Progenitor cell of endocrine pancreas (in vitro differentiated cells): ENCODE measurements around the gene FOXF1. TPM values are rescaled to one million over a fixed set of nuclear protein-coding genes. Genes with fewer than 3 reads are reported as not detected.

Experiments
- DNase-seq: peaks from one replicate; pipeline ENCODE4 v3.0.0; 2021; ENCODE audit warnings: low spot score; ENCODE audit not compliant: unreplicated experiment
- H3K27ac Mint-ChIP-seq: 2 replicates; pipeline ENCODE4 v1.8.0; 2021; ENCODE audit warnings: mild to moderate bottlenecking, moderate library complexity, mixed read lengths
- H3K27me3 Mint-ChIP-seq: 2 replicates; pipeline ENCODE4 v1.8.0; 2021; ENCODE audit warnings: mixed read lengths
- H3K36me3 Mint-ChIP-seq: 2 replicates; pipeline ENCODE4 v1.8.0; 2022; ENCODE audit warnings: mixed read lengths; ENCODE audit not compliant: insufficient read depth
- H3K4me1 Mint-ChIP-seq: 2 replicates; pipeline ENCODE4 v1.8.0; 2021; ENCODE audit warnings: low read depth, mixed read lengths
- H3K4me3 Mint-ChIP-seq: 2 replicates; pipeline ENCODE4 v1.8.0; 2021; ENCODE audit warnings: low read depth, mild to moderate bottlenecking, moderate library complexity, mixed read lengths
- H3K9me3 Mint-ChIP-seq: 2 replicates; pipeline ENCODE4 v1.8.0; 2021; ENCODE audit warnings: low read depth, mixed read lengths
- CTCF ChIP-seq: fragments of 200-600 bp; sonication (generic); IDR thresholded peaks from one replicate; pipeline ENCODE4 v1.5.0; 2021; ENCODE audit warnings: antibody characterized with exemption, mild to moderate bottlenecking; ENCODE audit not compliant: unreplicated experiment
- total RNA-seq: library from RNA; stranded (reverse); gene quantifications from 2 replicates; pipeline ENCODE4 v1.2.1, GENCODE V29; 2021

FOXF1 gene
- total RNA-seq, 1 donor from 2014 or later: not detected

GRCh38 chr16:86523166-86523740, 12.9 kb downstream of the FOXF1 start:
- DNase-seq: no peak
- no peaks in the 10 kb centered on the region for H3K9me3 Mint-ChIP-seq
- no peak overlapping the region for H3K27ac Mint-ChIP-seq
- no peaks in the 10 kb centered on the region for H3K36me3 Mint-ChIP-seq
- peaks cover 2% of the 10 kb centered on the region for H3K4me1 Mint-ChIP-seq
- no peak for TF ChIP-seq CTCF
- H3K4me3 Mint-ChIP-seq: no peak overlapping the region
- H3K27me3 Mint-ChIP-seq: peaks cover 66% of the 10 kb centered on the region

GRCh38 chr16:86524029-86524428, 13.7 kb downstream of the FOXF1 start:
- TF ChIP-seq CTCF: no peak

GRCh38 chr16:86525696-86526095, 15.4 kb downstream of the FOXF1 start:
- Mint-ChIP-seq H3K27ac (no peak overlapping the region), H3K27me3 (peaks cover 49% of the 10 kb centered on the region)
- TF ChIP-seq CTCF: no peak

More at GRCh38 chr16:86524029-86524428, 13.7 kb downstream of the FOXF1 start:
- no peak overlapping the region for H3K27ac Mint-ChIP-seq
- H3K4me3 Mint-ChIP-seq: no peak overlapping the region
- peaks cover 2% of the 10 kb centered on the region for H3K4me1 Mint-ChIP-seq
- H3K27me3 Mint-ChIP-seq: peaks cover 62% of the 10 kb centered on the region
- no peak for DNase-seq
- no peaks in the 10 kb centered on the region for H3K36me3 Mint-ChIP-seq
- no peaks in the 10 kb centered on the region for H3K9me3 Mint-ChIP-seq

GRCh38 chr16:86527366-86527765, 17.0 kb downstream of the FOXF1 start:
- Mint-ChIP-seq H3K36me3 (no peaks in the 10 kb centered on the region), H3K9me3 (no peaks in the 10 kb centered on the region), H3K4me3 (no peak overlapping the region), H3K4me1 (peaks cover 2% of the 10 kb centered on the region), H3K27me3 (peaks cover 34% of the 10 kb centered on the region), H3K27ac (no peak overlapping the region)
- DNase-seq: no peak
- no peak for TF ChIP-seq CTCF

More at GRCh38 chr16:86525696-86526095, 15.4 kb downstream of the FOXF1 start:
- Mint-ChIP-seq H3K9me3 (no peaks in the 10 kb centered on the region), H3K4me3 (no peak overlapping the region), H3K4me1 (peaks cover 2% of the 10 kb centered on the region), H3K36me3 (no peaks in the 10 kb centered on the region)
- no peak for DNase-seq

- H3K4me1 Mint-ChIP-seq: peaks cover 2% of the 10 kb centered on the region
- H3K4me3 Mint-ChIP-seq: no peak overlapping the region
- TF ChIP-seq CTCF: no peak
- DNase-seq: no peak
- H3K27ac Mint-ChIP-seq: no peak overlapping the region
- peaks cover 27% of the 10 kb centered on the region for H3K27me3 Mint-ChIP-seq
- H3K9me3 Mint-ChIP-seq: no peaks in the 10 kb centered on the region
- H3K36me3 Mint-ChIP-seq: no peaks in the 10 kb centered on the region
Observed at GRCh38 chr16:86528061-86528929, 18.0 kb downstream of the FOXF1 start.
